Limb (tissue), 2 donors: Measurements from ENCODE around the gene ACP7.
"Not testable (repeated sequence)": the region's sequence is repeated elsewhere in the genome, so short reads cannot be mapped to it uniquely, and the experiment has no call there.

Source experiments
- DNase-seq, 2 donors: peaks; one replicate each; pipeline ENCODE4 v3.0.0-alpha.2; 2016; ENCODE audit errors: extremely low spot score in 2 of 2

ACP7 gene

GRCh38 chr19:39109641-39110040 is 25.5 kb downstream of the ACP7 start:
- no peak for DNase-seq

- peak; percentile 47 to 66 for DNase-seq
These were observed 26.2 kb downstream of the ACP7 start for GRCh38 chr19:39110263-39110967.

GRCh38 chr19:39111593-39112199 is 27.5 kb downstream of the ACP7 start:
- no peak for DNase-seq

- DNase-seq: no peak
These were observed 28.2 kb downstream of the ACP7 start for GRCh38 chr19:39112338-39112890.

GRCh38 chr19:39113199-39113598 is 29.0 kb downstream of the ACP7 start:
- DNase-seq: no peak

GRCh38 chr19:39115105-39115847 is 31.1 kb downstream of the ACP7 start:
- no peak for DNase-seq

GRCh38 chr19:39117023-39117422 is 32.9 kb downstream of the ACP7 start:
- DNase-seq: not testable (repeated sequence)

GRCh38 chr19:39119830-39120229 is 35.7 kb downstream of the ACP7 start:
- no peak for DNase-seq

GRCh38 chr19:39122934-39123731 is 39.0 kb downstream of the ACP7 start:
- DNase-seq: no peak

GRCh38 chr19:39124136-39124764 is 40.1 kb downstream of the ACP7 start:
- no peak for DNase-seq

GRCh38 chr19:39125199-39125553 is 41.0 kb downstream of the ACP7 start:
- no peak for DNase-seq

GRCh38 chr19:39125554-39126311 is 41.6 kb downstream of the ACP7 start, which contains the start of gene PAK4:
TSS of gene PAK4 (plus strand) at chr19:39125786. CDS start at chr19:39169554, 43,768 bp downstream.
- peak; percentile 98 to 99 for DNase-seq

GRCh38 chr19:39126312-39127187 is 42.4 kb downstream of the ACP7 start:
- DNase-seq: no peak

GRCh38 chr19:39127812-39128515 is 43.8 kb downstream of the ACP7 start:
- DNase-seq: no peak

GRCh38 chr19:39128516-39129079 is 44.4 kb downstream of the ACP7 start:
- DNase-seq: no peak

- no peak for DNase-seq
These were observed 44.9 kb downstream of the ACP7 start for GRCh38 chr19:39129116-39129515.

GRCh38 chr19:39130337-39131254 is 46.4 kb downstream of the ACP7 start:
- peak; percentile 43 to 57 for DNase-seq
